ENCODE measurements around the gene CFAP107.

The CFAP107 gene

GRCh38 chr1:12739613-12740012, 6.4 kb upstream of the CFAP107 start:
- no peak overlapping the region for H3K4me3 ChIP-seq (ENCODE audit: low read depth, low read length)

- H3K4me3 ChIP-seq (ENCODE audit: low read depth, low read length) = no peak overlapping the region
Measured at GRCh38 chr1:12741946-12742345, 4.1 kb upstream of the CFAP107 start.

DNA sequence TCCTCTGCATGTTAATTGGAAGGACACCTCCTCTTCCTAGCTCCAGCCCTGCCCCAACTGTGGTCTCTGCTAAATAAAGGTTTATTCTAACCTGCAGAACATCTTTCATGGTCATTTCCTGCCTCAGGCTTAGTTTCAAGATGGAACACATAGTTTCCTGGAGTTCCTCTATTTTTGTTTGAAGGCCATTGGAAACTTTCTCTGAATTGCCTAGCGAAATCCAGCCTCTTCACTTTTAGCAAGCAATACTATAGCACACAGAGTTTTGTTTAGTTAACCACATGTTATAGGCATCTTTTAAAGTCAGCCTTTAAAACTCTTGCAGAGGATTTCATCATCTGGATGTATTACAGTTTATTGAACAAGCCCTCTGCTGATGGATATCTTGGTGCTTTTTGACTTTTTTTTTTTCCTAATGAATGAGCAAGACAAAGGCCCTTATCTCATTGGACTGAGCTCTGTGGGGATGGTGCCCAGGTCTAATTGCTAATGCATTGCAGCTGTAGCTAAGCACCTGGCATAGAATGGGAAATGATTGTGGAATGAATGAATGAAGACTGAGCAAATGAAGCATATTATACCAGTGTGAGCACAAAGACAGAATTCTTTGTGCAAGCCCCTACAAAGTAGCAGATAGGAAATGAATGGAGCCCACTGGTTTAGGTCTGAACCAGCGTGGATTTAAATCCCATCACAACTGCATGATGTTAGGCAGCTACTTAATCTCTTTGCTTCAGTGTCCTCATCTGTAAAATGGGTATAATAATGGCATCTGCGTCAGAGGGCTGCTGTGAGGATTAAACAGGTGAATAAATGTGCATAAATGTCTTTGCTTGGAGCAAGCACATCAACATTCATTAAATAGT, 641 bp upstream of the CFAP107 start:
- H3K4me3 ChIP-seq (ENCODE audit: low read depth, low read length) = no peak overlapping the region

DNA sequence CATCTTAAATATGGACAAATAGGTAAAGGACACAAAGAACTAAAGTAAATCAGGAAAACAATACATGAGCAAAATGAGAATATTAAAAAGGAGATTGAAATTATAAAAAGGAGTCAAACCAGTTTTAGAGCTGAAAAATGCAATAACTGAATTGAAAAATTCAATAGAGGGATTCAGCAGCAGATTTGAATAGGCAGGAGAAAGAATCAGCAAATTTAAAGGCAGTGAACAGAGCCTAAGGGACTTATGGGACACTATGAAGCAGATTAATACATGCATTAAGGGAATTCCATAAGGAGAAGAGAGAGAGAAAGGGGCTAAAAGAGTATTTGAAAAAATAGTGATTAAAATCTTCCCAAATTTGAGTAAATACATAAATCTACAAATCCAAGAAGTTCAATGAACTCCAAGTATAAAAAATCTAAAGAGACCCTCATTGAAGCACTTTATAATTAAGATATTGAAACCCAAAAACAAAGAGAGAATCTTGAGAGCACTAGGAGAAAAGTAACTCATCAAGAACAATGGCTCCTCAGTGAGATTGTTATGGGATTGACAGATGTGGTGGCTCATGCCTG, 2.9 kb downstream of the CFAP107 start:
- no peak overlapping the region for H3K4me3 ChIP-seq (ENCODE audit: low read depth, low read length)

GRCh38 chr1:12754738-12755137, 8.7 kb downstream of the CFAP107 start:
- H3K4me3 ChIP-seq (ENCODE audit: low read depth, low read length) = no peak overlapping the region

DNA sequence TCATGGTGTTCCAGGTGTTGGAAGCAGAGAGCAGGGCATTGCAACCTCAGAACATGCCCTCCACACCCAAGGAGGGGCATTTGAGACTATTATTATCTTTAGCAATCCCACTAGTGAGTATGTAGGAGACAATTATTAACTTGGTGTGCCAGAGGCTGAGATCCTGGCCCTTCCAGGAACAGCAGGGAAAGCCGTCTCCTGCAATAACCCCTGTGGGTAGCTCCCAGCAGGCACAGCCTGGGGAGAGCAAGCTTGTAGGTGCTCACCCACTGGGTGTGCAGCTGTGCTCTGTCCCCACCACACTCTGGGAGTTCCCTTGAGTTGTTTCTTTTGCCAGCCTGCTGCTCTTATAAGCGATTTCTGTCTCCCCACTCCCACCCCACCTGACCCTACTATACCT, 10.3 kb downstream of the CFAP107 start:
- no peak overlapping the region for H3K4me3 ChIP-seq (ENCODE audit: low read depth, low read length)

DNA sequence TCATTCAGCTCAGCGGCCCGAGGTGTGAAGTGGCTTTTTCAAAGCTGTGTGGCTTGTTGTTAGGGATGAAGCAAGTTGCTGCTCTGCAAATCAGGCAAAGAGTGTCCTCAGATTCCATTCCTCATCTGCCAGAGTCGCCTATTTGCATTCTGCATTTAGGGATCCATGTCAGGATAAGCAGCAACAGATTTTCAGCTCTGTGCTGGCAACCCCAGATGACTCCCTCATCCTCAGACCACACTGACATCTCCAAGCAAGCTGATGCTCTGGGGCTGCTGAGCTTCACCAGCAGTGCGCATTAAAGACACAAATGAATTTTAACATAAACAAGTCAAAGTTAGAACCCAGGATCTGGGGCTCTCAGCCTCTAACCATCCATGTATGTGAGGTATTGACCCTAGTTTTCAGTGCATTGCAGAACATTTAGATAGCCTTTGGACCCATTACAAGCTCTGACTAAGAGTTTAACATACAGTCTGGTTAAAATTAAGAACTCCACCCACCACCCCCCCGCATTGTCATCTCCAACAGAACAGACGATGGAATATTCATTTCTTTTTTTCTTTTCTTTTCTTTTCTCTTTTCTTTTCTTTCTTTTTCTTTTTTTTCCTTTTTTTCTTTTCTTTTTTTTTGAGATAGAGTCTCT, 10.9 kb downstream of the CFAP107 start:
- no peak overlapping the region for H3K4me3 ChIP-seq (ENCODE audit: low read depth, low read length)

GRCh38 chr1:12757836-12758235, 11.8 kb downstream of the CFAP107 start:
- H3K4me3 ChIP-seq (ENCODE audit: low read depth, low read length) = no peak overlapping the region

GRCh38 chr1:12760256-12760795, 14.3 kb downstream of the CFAP107 start:
- H3K4me3 ChIP-seq (ENCODE audit: low read depth, low read length) = no peak overlapping the region

- H3K4me3 ChIP-seq (ENCODE audit: low read depth, low read length) = no peak overlapping the region
Measured at GRCh38 chr1:12761781-12762180, 15.8 kb downstream of the CFAP107 start.

- no peak overlapping the region for H3K4me3 ChIP-seq (ENCODE audit: low read depth, low read length)
Measured at GRCh38 chr1:12762766-12763165, 16.8 kb downstream of the CFAP107 start.

- H3K4me3 ChIP-seq (ENCODE audit: low read depth, low read length) = no peak overlapping the region
Measured at GRCh38 chr1:12763479-12763878, 17.5 kb downstream of the CFAP107 start.

- no peak overlapping the region for H3K4me3 ChIP-seq (ENCODE audit: low read depth, low read length)
Measured at GRCh38 chr1:12764016-12764415, 18.0 kb downstream of the CFAP107 start.

GRCh38 chr1:12769031-12769430, 23.0 kb downstream of the CFAP107 start:
- no peak overlapping the region for H3K4me3 ChIP-seq (ENCODE audit: low read depth, low read length)

DNA sequence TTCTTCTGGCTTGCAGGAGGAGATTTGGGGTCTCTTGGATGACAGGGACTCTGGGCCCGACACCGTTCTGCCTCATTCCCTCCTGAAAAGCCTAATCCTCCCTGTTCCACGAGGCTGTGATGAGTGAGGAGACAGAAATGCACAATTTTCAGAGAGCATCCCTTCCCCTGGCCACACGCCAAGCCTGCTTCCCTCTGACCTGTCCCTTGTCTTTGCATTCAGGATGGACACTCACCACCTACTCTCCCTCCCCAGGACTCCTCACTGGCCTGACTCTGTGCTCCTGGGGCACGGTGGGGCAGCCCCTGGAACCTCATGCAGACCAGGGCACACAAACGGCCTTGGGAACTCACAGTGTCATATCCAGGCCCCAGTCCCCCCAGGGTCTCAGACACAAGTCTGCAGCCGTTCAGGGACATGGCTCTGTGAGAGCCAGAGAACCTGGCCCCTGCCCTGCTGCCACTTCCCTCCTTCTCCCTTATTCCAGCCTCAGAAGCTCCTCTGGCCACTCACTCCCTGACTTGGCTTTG, 24.0 kb downstream of the CFAP107 start:
- H3K4me3 ChIP-seq (ENCODE audit: low read depth, low read length) = no peak overlapping the region

DNA sequence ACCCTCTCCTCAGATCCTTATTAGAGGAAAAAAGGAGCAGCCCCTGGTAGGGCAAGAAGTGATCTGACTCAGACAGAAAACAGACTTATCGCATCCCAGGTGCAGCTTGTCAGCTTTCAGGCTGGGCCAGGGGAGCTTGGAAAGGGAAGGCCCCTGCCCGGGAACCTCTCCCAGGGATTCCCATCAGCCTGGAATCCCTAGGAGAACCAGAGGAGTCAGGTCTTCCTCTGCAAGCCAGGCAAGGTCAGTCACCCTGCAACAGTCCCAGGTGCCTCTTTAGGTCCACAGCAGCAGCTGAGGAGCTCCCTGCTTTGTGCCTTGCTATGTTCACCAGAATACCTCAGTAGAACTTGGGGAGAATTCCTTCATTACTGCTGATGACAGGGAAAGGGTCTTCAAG, 24.6 kb downstream of the CFAP107 start:
- H3K4me3 ChIP-seq (ENCODE audit: low read depth, low read length) = no peak overlapping the region

- H3K4me3 ChIP-seq (ENCODE audit: low read depth, low read length) = no peak overlapping the region
Measured at GRCh38 chr1:12771186-12771585, 25.2 kb downstream of the CFAP107 start.

GRCh38 chr1:12772520-12772919, 26.5 kb downstream of the CFAP107 start:
- H3K4me3 ChIP-seq (ENCODE audit: low read depth, low read length) = no peak overlapping the region

DNA sequence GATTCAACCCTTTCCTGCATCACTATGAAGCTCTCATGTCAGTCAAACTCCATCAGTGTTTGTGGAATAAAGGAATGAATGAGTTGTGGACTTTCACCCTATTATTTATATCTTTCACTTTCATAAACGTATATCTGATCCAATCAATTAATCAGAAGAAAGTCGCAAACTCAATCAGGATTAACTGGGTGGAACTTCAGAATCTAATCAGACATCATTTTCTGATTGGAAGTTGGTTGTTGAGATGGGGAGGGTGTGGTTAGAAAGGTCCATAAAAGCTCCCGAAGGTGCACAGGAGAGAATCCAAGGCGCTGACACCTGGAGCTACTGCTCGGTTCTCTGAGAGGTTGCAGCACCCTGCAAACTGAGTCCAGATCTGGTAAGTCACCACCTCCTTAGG, 27.4 kb downstream of the CFAP107 start, which contains the start of gene PRAMEF12:
Gene PRAMEF12 (plus strand): TSS at position 301 of the 400 bp plus-strand sequence. CDS start 1,130 bp downstream, outside the sequence.
- no peak within 1 kb of the TSS for H3K4me3 ChIP-seq (ENCODE audit: low read depth, low read length)

DNA sequence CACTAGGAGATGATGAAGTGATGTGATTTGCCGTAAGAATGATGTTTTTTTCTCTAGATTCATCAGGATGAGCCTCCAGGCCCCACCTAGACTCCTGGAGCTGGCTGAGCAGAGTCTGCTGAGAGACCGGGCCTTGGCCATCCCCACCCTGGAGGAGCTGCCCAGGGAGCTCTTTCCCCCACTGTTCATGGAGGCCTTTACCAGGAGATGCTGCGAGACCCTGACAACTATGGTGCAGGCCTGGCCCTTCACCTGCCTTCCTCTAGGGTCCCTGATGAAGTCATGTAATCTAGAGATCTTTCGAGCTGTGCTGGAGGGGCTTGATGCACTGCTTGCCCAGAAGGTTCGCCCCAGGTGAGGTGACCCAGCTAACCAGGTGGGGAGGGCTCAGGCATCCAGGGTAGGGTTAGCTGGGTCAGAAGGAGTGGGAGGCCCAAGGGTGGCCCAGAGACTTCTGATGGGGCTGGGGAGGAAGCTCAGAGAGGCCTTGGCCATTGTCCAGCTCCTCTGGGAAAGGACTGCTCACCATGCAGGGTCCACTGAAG, 28.9 kb downstream of the CFAP107 start:
- no peak overlapping the region for H3K4me3 ChIP-seq (ENCODE audit: low read depth, low read length)

DNA sequence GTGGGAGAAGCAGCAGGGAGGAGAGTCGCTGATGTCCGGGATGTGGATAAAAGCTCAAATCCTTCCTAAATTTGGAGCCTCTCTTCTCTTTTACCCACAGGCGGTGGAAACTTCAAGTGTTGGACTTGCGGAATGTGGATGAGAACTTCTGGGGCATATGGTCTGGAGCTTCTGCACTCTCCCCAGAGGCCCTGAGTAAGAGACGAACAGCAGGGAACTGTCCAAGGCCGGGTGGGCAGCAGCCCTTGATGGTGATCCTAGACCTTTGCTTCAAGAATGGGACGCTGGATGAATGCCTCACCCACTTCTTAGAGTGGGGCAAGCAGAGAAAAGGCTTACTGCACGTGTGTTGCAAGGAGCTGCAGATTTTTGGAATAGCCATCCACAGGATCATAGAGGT, 29.4 kb downstream of the CFAP107 start:
- H3K4me3 ChIP-seq (ENCODE audit: low read depth, low read length) = no peak overlapping the region

Data from iPS-11a (cell line).